GM18511 (cell line): Measurements from ENCODE around the gene UBASH3A.

Experiments used
- ATAC-seq: cut with Tn5 transposase; IDR thresholded peaks from one replicate; pipeline ENCODE4 v1.9.1; 2021; ENCODE audit warnings: mild to moderate bottlenecking, moderate library complexity; ENCODE audit not compliant: unreplicated experiment

Gene UBASH3A

DNA sequence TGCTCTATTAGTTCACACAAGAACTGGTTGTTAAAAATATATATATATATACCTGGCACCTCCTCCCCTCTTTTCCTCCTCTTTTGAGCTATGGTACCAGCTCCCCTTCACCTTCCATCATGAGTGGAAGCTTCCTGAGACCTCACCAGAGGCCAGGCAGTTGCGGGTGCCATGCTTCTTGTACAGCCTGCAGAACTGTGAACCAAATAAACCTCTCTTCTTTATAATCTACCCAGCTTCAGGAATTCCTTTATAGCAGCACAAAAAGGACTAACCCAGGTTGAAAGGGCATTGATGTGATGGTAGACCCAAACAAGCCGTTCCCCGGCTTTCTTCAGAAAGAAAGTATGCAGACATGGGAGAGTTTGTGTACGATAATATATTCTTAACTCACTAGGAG lies 77.5 kb downstream of the UBASH3A start:
- no peak for ATAC-seq

- no peak for ATAC-seq
Measured at GRCh38 chr21:42484966-42485365, 81.3 kb downstream of the UBASH3A start.

- ATAC-seq: no peak
Measured at GRCh38 chr21:42486072-42486471, 82.4 kb downstream of the UBASH3A start.

DNA sequence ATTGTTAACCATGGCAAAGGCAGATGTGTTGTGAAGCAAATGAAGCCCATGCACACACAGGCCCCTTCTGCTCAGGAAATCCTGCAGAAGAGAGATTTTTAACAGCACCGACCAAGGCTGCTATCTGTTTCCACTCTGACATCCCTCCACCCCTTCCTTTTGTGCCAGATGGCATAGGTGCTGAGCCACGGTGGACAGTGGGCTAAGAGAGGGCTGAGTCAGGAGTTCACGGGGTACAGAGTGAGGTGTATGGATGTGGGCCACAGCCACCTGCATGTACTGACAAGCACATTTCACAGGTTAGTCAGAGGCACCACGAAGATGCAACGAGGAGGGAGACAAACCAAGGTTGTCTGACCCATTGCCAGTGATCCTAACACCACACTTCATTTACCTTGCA lies 82.8 kb downstream of the UBASH3A start:
- ATAC-seq: no peak

GRCh38 chr21:42489006-42489563 lies 85.4 kb downstream of the UBASH3A start:
- ATAC-seq: no peak

DNA sequence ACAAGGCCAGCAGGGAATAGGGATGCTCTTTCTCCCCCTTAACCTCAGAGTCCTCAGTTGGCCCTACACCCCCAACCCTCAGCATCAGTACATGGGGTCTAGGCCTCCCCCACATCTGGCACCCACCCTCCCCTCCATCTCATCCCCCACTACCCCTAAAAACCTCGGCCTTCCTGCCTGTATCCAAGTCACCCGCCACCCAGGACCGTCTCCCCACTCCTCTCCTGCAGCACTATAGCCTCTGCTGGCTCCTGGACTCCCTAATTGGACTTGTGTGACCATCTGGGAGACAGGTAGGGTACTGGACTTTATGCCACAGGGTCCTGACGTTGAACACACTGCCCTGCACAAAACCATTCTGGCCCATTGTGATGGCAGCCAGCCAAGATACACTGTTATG lies 86.3 kb downstream of the UBASH3A start:
- no peak for ATAC-seq

DNA sequence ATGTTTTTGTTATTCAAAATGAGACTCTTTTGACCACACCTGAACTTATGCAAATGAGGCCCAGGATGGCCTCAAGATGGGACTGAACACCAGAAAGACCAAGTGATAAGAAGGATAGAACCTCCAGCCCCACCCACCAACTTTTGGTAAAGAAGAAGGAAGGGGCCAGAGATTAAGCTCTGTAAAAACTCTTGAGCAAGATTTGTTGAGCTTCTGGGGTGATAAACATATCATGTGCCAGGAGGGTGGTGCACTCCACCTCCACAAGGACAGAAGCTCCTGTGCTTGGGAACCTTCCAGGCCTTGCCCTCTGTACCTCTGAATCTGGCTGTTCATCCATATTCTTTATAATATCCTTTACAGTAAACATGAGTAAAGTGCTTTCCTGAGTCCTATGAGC lies 87.0 kb downstream of the UBASH3A start:
- ATAC-seq: no peak

- ATAC-seq: no peak
Measured at GRCh38 chr21:42491328-42491727, 87.6 kb downstream of the UBASH3A start.

DNA sequence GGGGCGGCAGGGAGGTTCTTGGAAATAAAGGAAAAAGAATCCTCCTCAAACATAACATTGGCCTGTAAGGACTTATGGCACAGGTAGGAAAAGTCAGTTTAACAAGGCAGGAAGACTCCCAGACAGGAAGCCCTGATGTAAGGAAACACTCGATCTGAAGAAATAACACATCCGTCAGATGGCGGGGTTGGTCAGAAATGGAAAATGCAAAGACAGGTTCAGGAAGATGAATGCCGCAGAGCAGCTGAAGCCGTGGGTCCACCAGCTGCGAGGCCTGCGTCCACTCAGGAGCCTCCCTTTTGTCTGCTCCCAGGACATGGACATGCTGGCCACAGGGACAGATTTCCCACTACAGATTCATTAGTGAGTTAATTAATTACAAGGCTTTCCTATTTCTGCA lies 88.5 kb downstream of the UBASH3A start:
- ATAC-seq: no peak

DNA sequence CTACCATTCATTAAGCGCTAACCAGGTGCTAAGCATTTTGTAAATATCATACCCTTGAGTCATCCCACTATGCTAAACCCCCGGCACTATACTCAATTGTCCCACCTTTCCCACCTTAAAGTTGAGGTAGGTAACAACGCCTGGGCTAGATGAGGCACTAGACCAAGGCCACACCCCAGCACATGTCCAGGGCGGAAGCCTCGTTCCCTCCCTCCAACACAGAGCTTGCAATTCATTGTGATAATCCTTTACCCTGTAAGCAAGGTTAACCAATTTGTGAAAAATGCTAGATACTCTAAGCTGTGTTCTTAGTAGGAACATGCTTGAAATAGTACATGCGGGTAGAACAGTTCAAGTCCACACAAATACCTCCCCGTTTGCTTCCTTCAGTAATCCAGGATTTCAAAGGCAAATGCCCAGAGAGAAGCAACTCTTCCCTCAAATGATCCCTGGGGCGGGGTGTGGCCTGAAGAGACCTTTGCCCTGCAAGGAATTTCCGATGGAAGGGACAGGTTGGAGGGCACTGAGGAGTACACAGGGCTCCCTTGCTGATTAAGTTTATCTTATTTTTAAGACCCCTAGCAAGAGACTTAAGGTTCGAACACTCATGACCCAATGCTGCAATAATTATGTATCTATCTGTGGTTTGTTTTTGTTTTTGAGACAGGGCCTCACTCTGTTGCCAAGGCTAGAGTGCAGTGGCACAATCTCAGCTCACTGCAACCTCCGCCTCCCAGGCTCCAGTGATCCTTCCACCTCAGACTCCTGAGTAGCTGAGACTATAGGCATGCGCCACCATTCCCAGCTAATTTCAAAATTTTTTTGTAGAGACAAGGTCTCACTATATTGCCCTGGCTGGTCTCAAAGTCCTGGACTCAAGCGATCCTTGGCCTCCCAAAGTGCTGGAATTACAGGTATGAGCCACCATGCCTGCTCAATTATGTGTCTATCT lies 89.7 kb downstream of the UBASH3A start:
- no peak for ATAC-seq

DNA sequence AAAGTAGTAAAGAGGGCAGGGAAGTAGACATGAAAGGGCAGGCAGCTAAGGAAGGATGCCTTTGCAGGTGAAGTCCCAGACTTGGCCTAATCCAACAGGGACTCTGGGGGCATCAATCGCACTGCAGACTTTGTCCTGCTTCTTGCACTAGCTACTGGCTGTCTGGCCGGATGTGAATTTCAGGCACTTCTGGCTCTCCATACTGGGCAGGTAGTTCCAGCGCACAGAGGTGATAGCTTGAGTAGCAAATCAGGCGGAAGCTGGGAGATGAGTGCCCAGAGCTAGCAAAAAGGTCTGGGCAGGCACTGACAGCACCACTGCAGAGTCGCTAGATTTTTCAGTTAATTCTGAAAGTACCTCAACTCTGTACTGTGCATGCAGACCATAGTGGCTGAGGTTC lies 91.3 kb downstream of the UBASH3A start:
- no peak for ATAC-seq

- no peak for ATAC-seq
Measured at GRCh38 chr21:42495765-42496119, 92.0 kb downstream of the UBASH3A start.

GRCh38 chr21:42496120-42496838 lies 92.6 kb downstream of the UBASH3A start, which contains the start of gene RSPH1:
Gene RSPH1 (minus strand): TSS chr21:42496224. CDS start chr21:42496186, 38 bp downstream.
- peak; percentile 98 for ATAC-seq

GRCh38 chr21:42496839-42497202 lies 93.1 kb downstream of the UBASH3A start:
- ATAC-seq: no peak
